ENCODE results near the gene MMP24. TPM values are rescaled to one million over a fixed set of nuclear protein-coding genes. Genes with fewer than 3 reads are reported as not detected.

The MMP24 gene
- total RNA-seq, 6 experiments from 2014 or later = 0.27 to 1.5 (median 0.84) TPM

DNA sequence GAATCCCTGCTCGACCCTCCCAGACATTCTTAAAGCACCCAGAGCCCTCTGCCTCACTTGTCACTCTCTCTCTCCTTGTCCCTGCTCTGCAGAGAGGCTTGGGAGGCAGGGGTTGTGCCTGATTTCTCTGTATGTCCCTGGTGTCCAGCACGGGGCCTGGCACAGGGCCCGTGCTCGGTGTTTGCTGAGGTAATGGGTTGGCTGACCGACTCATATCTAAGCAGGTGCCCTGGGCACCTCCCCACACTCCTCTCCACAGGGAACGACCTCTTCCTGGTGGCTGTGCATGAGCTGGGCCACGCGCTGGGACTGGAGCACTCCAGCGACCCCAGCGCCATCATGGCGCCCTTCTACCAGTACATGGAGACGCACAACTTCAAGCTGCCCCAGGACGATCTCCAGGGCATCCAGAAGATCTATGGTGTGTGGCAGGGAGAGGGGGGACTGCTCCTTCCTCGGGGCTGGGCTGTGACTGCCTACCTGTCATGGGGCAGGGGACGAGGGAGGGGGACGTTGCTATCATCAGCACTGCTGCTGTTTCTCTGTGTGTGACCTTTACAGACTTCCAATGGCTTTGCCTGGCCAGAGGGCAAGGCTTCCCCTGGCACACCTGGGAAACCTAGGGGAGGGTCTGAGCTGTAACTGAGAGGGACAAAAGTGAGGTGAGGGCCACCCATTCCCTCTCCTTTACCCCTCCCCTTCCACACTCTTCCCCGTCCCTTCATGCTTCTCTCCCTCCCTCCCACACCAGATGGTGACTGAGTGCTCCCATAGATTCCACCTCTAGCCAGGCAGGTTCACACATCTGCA, 37.2 kb downstream of the MMP24 start:
- Histone ChIP-seq H3K4me3 (no peak overlapping the region), H3K27ac (peak overlapping the region; percentile 13 to 55 (median 24)), H3K27me3 (no peaks in the 10 kb centered on the region), H3K36me3 (no peaks in the 10 kb centered on the region), H3K4me1 (peaks cover 0 to 16% (median 6%) of the 10 kb centered on the region in 4 donors), H3K9me3 (no peaks in the 10 kb centered on the region)
- DNase-seq = peak; percentile 76 to 83 (median 80)
- intact Hi-C loops (cut with DNase I) = no loop called here
- 33% methylated on average over 6 of the region's 17 CpGs for WGBS (ENCODE audit: insufficient coverage, low coverage, low lambda C conversion rate, missing lambda C conversion rate)
- TF ChIP-seq, protein P1, sequence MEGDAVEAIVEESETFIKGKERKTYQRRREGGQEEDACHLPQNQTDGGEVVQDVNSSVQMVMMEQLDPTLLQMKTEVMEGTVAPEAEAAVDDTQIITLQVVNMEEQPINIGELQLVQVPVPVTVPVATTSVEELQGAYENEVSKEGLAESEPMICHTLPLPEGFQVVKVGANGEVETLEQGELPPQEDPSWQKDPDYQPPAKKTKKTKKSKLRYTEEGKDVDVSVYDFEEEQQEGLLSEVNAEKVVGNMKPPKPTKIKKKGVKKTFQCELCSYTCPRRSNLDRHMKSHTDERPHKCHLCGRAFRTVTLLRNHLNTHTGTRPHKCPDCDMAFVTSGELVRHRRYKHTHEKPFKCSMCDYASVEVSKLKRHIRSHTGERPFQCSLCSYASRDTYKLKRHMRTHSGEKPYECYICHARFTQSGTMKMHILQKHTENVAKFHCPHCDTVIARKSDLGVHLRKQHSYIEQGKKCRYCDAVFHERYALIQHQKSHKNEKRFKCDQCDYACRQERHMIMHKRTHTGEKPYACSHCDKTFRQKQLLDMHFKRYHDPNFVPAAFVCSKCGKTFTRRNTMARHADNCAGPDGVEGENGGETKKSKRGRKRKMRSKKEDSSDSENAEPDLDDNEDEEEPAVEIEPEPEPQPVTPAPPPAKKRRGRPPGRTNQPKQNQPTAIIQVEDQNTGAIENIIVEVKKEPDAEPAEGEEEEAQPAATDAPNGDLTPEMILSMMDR (IDR thresholded peaks at IDR 0.05) = no peak
- TF ChIP-seq POLR2A (IDR thresholded peaks at IDR 0.05) = peak; percentile 14
- peak; percentile 85 to 92 (median 87) for ATAC-seq

DNA sequence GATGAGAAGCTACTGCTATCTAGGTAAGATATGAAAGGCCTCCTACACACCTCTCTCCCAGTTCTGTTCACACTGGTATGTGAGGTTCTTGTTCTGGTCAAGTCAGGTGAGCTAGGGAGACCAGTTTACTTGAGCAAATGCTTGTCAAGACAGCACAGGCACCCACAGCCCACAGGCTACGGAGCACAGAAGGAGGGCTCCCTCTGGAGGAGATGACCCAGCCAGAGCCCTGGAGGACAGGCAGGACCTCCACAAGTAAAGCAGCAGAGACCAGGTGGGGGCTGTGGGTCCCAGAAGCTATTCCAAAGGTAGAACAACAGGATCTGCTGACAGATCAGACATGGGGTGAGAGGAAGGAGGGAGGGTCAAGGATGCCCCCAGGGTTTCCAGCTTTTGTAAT, 38.3 kb downstream of the MMP24 start:
- WGBS (ENCODE audit: insufficient coverage, low coverage, low lambda C conversion rate, missing lambda C conversion rate) = no CpG with 5 or more reads among the region's 1 CpG
- H3K36me3 ChIP-seq = no peaks in the 10 kb centered on the region
- DNase-seq (peak in 1 of 3 donors; percentile 47), ATAC-seq (no peak)
- H3K4me1 ChIP-seq = peaks cover 0 to 25% (median 6%) of the 10 kb centered on the region in 4 donors
- no peak for TF ChIP-seq POLR2A (IDR thresholded peaks at IDR 0.05)
- TF ChIP-seq, protein P1 (IDR thresholded peaks at IDR 0.05) = peak in 2 of 4 donors; percentile 8 to 14
- H3K27me3 ChIP-seq = no peaks in the 10 kb centered on the region
- H3K4me3 ChIP-seq = no peak overlapping the region
- H3K27ac ChIP-seq = no peak overlapping the region
- intact Hi-C loops (cut with DNase I) = no loop called here
- H3K9me3 ChIP-seq = no peaks in the 10 kb centered on the region

DNA sequence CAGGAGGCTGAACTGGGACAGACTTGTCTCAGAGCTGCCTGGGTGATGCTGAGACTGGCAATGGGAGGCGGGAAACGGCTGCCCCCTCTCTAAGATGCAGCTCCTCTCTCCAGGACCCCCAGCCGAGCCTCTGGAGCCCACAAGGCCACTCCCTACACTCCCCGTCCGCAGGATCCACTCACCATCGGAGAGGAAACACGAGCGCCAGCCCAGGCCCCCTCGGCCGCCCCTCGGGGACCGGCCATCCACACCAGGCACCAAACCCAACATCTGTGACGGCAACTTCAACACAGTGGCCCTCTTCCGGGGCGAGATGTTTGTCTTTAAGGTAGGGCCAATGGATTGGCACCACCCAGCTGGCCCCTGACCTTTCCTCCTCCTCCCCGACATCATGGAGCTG, 40.6 kb downstream of the MMP24 start:
- WGBS (ENCODE audit: insufficient coverage, low coverage, low lambda C conversion rate, missing lambda C conversion rate) = 80% methylated on average over 1 of the region's 16 CpGs
- no peak overlapping the region for H3K27ac ChIP-seq
- TF ChIP-seq POLR2A (IDR thresholded peaks at IDR 0.05) = no peak
- TF ChIP-seq, protein P1 (IDR thresholded peaks at IDR 0.05) = no peak
- H3K4me3 ChIP-seq = no peak overlapping the region
- intact Hi-C loops (cut with DNase I) = no loop called here
- no peaks in the 10 kb centered on the region for H3K27me3 ChIP-seq
- H3K9me3 ChIP-seq = no peaks in the 10 kb centered on the region
- peaks cover 0 to 10% (median 2%) of the 10 kb centered on the region in 4 donors for H3K36me3 ChIP-seq
- ATAC-seq (no peak), DNase-seq (no peak)
- peaks cover 0 to 25% (median 6%) of the 10 kb centered on the region in 4 donors for H3K4me1 ChIP-seq

DNA sequence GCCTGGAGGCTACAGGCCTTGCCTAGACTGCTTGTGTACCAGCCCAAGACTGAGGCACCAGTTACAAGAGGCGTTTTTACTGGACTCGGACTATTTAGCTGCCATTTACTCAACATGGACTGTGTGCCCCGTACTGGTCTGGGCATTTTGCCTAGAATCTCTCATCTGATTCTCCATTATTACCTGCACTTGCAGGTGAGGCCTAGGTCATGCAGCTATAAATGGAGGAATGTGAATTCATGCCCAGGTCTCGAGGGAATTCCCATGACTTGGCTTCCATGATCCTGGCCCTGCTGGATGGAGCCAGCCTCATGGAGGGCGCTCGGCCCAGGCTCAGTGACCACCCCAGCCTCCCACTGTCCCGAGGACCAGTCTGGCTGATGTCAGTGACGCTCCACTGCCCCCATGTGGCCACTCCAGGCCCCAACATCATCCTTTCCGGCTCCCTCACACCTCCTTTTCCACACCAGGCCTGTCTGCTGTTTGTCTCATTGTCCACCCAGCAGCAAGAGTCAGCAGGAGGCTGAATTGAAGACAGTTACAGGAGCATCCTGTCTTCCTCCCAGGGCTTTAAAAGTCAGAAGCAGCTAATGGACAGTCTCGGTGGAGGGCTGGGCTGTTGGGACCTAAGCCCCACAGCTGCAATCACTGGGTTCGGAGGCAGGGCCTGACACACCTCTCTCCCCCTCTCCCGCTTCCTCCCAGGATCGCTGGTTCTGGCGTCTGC, 42.7 kb downstream of the MMP24 start:
- Histone ChIP-seq H3K27ac (peak overlapping the region in 1 of 3 donors; percentile 14), H3K4me3 (no peak overlapping the region), H3K4me1 (peaks cover 0 to 14% (median 0%) of the 10 kb centered on the region in 4 donors), H3K9me3 (no peaks in the 10 kb centered on the region), H3K36me3 (peaks cover 0 to 10% (median 2%) of the 10 kb centered on the region in 4 donors), H3K27me3 (no peaks in the 10 kb centered on the region)
- DNase-seq (peak in 2 of 3 donors; percentile 71 to 79), ATAC-seq (peak; percentile 84 to 91 (median 89))
- intact Hi-C loops (cut with DNase I) = no loop called here
- TF ChIP-seq, protein P1 (IDR thresholded peaks at IDR 0.05) = peak; percentile 75 to 89 (median 85)
- TF ChIP-seq POLR2A (IDR thresholded peaks at IDR 0.05) = no peak
- 13% methylated on average over 6 of the region's 14 CpGs for WGBS (ENCODE audit: insufficient coverage, low coverage, low lambda C conversion rate, missing lambda C conversion rate)

All from right lobe of liver (tissue), 6 donors.